SK-N-MC (cell line): ENCODE data around the gene ARSB.

Experiments
- EZH2 ChIP-seq: fragments of 200-600 bp; sonication (generic); IDR thresholded peaks from one replicate; pipeline ENCODE4 v1.6.1; 2017; ENCODE audit warnings: antibody characterized with exemption
- FOXP2 ChIP-seq: optimal IDR thresholded peaks from 2 replicates; pipeline ENCODE3; 2011; ENCODE audit warnings: mild to moderate bottlenecking, moderate library complexity; ENCODE audit not compliant: insufficient read depth; ENCODE audit errors: extremely low read length, control extremely low read depth
- POLR2AphosphoS5 ChIP-seq: IDR thresholded peaks from 2 replicates; pipeline ENCODE4 v1.6.1; 2012; ENCODE audit warnings: mild to moderate bottlenecking, low read depth, low read length, borderline replicate concordance

GRCh38 chr5:78968781-78969180 is 16.3 kb downstream of the ARSB start:
- no peak for TF ChIP-seq EZH2
- no peak for TF ChIP-seq POLR2AphosphoS5
- no peak for TF ChIP-seq FOXP2
